Omental fat pad (tissue), 4 donors: ENCODE measurements around the gene RPP14. TPM values are rescaled to one million over a fixed set of nuclear protein-coding genes. Genes with fewer than 3 reads are reported as not detected.

Experiments
- ATAC-seq: fragments of 150-250 bp; one replicate; pipeline ENCODE4 v1.9.1; 2016; ENCODE audit warnings: mild to moderate bottlenecking, moderate library complexity; ENCODE audit not compliant: low FRiP score
- DNase-seq: peaks from one replicate; pipeline ENCODE4 v3.0.0-alpha.2; 2019; ENCODE audit warnings: low spot score
- total RNA-seq, 4 donors: library from RNA; depleted of rRNA; stranded (reverse); fragments of >200 nt; gene quantifications; one replicate each; pipeline ENCODE4 v1.1.0, GENCODE V29; 2016
- TF ChIP-seq, protein P1 (sequence below), 3 donors: fragments of 450-650 bp; IDR thresholded peaks; one replicate each; pipeline ENCODE4 v1.5.1; 2016 to 2017; ENCODE audit warnings: antibody characterized with exemption in 3 of 3, mild to moderate bottlenecking in 3 of 3, moderate library complexity in 2 of 3

Gene RPP14
- total RNA-seq, 4 donors from 2014 or later = 8.1 to 12.5 (median 8.8) TPM

DNA sequence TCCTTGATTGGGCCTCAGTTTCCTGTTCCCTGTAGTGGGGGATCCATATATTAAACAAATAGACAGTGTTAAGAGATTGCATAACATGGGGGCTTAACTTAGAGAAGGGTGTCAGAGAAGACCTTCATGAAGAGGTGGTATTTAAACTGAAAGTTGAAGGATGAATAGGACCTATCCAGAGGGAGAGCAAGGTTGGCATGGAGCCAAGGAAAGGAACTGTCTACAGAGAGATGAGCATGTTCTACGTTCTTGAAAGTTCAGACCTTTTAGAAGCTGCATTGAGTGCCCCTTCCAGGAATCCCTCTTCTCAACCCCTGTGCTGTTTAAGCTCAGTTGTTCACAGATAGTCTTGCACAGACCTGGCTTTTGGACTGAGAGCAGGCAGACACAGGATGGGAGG is 2.7 kb downstream of the RPP14 start:
- no peak for ATAC-seq
- TF ChIP-seq, protein P1, sequence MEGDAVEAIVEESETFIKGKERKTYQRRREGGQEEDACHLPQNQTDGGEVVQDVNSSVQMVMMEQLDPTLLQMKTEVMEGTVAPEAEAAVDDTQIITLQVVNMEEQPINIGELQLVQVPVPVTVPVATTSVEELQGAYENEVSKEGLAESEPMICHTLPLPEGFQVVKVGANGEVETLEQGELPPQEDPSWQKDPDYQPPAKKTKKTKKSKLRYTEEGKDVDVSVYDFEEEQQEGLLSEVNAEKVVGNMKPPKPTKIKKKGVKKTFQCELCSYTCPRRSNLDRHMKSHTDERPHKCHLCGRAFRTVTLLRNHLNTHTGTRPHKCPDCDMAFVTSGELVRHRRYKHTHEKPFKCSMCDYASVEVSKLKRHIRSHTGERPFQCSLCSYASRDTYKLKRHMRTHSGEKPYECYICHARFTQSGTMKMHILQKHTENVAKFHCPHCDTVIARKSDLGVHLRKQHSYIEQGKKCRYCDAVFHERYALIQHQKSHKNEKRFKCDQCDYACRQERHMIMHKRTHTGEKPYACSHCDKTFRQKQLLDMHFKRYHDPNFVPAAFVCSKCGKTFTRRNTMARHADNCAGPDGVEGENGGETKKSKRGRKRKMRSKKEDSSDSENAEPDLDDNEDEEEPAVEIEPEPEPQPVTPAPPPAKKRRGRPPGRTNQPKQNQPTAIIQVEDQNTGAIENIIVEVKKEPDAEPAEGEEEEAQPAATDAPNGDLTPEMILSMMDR (IDR thresholded peaks at IDR 0.05) = no peak
- no peak for DNase-seq

DNA sequence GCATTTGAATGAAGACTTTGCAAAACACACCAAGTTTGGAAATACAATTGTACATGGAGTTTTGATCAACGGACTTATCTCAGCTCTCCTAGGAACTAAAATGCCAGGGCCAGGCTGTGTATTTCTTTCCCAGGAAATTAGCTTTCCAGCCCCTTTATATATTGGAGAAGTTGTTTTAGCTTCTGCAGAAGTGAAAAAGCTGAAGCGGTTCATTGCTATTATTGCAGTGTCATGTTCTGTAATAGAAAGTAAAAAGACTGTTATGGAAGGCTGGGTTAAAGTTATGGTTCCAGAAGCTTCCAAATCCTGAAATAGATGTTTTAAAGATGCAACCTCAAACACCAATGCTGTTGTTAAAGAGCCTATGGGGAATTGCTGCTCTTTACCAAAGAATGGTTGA is 11.8 kb downstream of the RPP14 start:
- DNase-seq (no peak), ATAC-seq (no peak)
- TF ChIP-seq, protein P1 (IDR thresholded peaks at IDR 0.05) = no peak

DNA sequence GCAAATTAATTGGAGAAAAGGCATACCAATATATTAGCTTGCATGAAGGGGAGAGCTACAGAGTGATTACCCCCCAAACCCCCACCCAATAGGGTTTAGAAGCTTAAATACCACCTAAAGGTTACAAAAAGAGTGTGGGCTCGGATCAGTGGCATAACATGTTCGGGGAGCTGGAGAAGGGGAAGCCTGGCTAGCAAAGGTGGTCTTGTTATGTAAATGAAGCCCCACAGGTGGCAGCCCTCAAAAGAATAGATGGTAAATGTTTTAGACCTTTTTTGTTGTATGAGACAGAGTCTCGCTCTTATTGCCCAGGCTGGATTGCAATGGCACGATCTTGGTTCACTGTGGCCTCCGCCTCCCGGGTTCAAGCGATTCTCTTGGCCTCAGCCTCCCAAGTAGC is 15.7 kb downstream of the RPP14 start:
- TF ChIP-seq, protein P1 (IDR thresholded peaks at IDR 0.05) = no peak
- ATAC-seq (no peak), DNase-seq (no peak)

DNA sequence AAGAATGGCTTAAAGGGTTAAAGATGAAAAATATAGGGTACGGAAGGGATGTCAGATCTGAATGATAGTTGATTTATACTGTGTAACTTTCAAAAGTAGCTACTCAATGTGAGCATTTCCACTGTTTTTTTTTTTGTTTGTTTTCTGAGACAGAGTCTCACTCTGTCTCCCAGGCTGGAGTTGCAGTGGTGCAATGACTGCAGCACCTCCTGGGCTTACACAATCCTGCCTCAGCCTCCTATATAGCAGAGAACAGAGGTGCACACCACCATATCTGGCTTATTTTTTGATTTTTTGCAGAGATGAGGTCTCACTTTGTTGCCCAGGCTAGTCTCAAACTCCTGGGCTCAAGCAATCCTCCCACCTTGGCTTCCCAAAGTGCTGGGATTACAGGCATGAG is 16.7 kb downstream of the RPP14 start:
- DNase-seq (no peak), ATAC-seq (no peak)
- TF ChIP-seq, protein P1 (IDR thresholded peaks at IDR 0.05) = no peak

DNA sequence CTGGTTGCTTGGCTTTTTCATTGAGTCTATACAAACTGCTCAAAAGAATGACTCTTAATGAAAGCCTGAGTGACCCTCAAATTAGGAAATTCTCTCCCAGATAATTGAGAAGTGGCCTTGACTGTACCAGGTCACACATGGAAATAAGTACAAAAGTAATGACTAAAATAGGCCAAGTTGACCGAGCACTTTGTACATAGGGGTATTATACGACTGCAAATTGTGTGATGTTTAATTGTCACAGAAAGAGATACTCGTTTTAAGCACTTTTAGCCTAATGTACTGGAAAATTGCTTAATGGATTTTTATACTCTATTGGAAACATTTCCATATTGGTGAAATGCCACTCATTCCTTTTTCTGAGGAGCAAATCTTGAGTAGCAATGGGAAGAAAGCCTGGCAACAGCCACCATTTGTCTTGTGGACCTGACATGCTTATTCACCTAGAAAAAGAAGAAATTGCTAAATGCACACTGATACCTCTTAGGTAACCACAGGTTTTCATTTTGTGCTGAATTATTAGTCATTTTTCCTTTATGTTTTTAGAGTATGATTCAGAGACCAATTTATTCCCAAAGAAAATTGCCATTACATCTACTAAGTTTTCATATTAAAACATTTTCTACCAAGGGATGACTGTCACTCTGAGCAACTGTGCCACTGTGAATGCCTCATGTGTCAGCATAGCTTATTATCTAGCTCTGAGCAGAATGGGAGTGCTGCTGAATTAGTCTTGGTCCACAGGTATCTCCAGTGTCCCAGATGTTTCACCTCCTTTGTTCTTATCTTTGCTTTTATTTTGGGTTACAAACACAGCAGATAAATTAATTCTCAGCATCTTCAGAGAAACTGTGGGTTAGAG is 17.7 kb downstream of the RPP14 start:
- ATAC-seq = peak; percentile 50
- DNase-seq = no peak
- TF ChIP-seq, protein P1 (IDR thresholded peaks at IDR 0.05) = no peak

DNA sequence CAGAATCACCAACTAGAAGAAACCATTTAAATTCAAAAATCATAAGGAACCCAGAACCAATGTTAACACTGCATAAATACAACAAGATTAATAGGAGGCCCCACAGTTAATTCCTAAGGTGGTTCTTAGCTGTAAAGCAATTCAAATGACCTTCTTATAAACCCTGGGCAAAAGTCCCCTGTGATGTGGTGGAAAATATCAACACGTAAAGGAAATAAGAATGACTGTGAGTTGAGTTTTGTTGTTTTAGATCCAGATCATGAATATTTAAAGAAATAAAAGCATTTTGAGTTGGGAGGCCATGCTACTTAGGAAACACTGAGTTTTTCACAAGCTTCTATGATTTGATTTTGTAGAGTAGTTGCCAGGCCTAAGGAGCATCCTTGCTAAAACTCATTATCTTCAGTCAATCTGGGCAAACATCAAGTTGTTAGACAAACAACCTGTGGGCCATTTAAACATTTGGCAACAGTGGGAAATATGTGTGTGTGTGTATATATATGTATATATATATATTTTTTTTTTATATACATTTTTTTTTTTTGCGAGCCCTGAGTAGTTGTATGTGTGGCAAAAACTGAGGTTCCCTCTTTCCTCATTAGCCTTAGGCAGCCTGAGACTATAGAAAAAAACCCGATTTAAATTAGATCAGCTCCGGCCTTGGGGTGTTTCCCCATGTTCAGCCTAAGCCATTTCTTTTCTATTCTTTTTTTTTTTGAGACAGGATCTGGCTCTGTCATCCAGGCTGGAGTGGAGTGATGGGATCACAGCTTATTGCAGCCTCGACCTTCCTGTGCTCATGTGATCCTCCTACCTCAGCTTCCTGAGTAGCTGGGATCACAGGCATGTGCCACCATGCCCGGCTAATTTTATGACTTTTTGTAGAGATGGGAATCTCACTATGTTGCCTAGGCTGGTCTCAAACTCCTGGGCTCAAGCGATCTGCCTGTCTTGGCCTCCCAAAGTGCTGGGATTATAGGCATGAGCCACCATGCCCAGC is 18.6 kb downstream of the RPP14 start:
- TF ChIP-seq, protein P1 (IDR thresholded peaks at IDR 0.05) = no peak
- no peak for ATAC-seq
- DNase-seq = no peak
